Measurements from ENCODE around the gene CBARP. TPM values are rescaled to one million over a fixed set of nuclear protein-coding genes. Genes with fewer than 3 reads are reported as not detected.

Gene CBARP
- total and polyA plus RNA-seq, 11 donors, result 0.60 to 2.2 (median 1.6) TPM

GRCh38 chr19:1220976-1221903 lies 16.6 kb downstream of the CBARP start:
- TF ChIP-seq, protein P1, sequence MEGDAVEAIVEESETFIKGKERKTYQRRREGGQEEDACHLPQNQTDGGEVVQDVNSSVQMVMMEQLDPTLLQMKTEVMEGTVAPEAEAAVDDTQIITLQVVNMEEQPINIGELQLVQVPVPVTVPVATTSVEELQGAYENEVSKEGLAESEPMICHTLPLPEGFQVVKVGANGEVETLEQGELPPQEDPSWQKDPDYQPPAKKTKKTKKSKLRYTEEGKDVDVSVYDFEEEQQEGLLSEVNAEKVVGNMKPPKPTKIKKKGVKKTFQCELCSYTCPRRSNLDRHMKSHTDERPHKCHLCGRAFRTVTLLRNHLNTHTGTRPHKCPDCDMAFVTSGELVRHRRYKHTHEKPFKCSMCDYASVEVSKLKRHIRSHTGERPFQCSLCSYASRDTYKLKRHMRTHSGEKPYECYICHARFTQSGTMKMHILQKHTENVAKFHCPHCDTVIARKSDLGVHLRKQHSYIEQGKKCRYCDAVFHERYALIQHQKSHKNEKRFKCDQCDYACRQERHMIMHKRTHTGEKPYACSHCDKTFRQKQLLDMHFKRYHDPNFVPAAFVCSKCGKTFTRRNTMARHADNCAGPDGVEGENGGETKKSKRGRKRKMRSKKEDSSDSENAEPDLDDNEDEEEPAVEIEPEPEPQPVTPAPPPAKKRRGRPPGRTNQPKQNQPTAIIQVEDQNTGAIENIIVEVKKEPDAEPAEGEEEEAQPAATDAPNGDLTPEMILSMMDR (IDR thresholded peaks at IDR 0.05), result peak; percentile 54 to 85 (median 72)
- TF ChIP-seq POLR2A (IDR thresholded peaks at IDR 0.05), result no peak
- DNase-seq, result peak; percentile 73 to 88 (median 84)
- Histone ChIP-seq H3K27me3 (no peaks in the 10 kb centered on the region), H3K27ac (peak overlapping the region in 9 of 12 donors; percentile 18 to 70 (median 35)), H3K4me3 (no peak overlapping the region), H3K9me3 (no peaks in the 10 kb centered on the region), H3K36me3 (peaks cover 0 to 63% (median 56%) of the 10 kb centered on the region in 9 donors), H3K4me1 (peaks cover 6 to 69% (median 50%) of the 10 kb centered on the region in 12 donors)
- WGBS, 4 donors, result 62 to 65% (median 64%) methylated on average over 30 to 38 of the region's 38 CpGs
- intact Hi-C loops (cut with DNase I), result loop anchor here in 2 of 10 donors (1.0 to 2.0 kb wide), 2 partner anchors 19 to 20 kb away; partner anchors contain the start of gene ATP5F1D (in 1 of the 2)
- ATAC-seq, result peak; percentile 62 to 74 (median 66)

DNA sequence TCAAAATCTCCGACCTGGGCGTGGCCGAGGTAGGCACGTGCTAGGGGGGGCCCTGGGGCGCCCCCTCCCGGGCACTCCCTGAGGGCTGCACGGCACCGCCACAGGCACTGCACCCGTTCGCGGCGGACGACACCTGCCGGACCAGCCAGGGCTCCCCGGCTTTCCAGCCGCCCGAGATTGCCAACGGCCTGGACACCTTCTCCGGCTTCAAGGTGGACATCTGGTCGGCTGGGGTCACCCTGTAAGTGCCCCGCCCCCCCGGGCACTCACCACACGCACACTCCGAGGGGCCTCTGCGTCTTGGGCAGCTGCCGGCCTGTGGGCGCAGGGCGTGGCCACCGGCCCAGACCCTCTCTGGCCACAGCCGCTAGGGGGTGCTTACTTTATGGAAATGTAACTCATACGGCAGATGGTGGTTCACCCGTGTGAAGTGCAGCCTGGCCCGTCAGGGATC lies 17.3 kb downstream of the CBARP start:
- TF ChIP-seq, protein P1 (IDR thresholded peaks at IDR 0.05), result peak in 1 of 12 donors; percentile 11
- no peak for TF ChIP-seq POLR2A (IDR thresholded peaks at IDR 0.05)
- intact Hi-C loops (cut with DNase I), result loop anchor here in 1 of 10 donors (2.0 kb wide), 1 partner anchor 20 kb away; the partner anchor contains the start of gene ATP5F1D
- Histone ChIP-seq H3K4me3 (no peak overlapping the region), H3K27ac (peak overlapping the region in 4 of 12 donors; percentile 18 to 96 (median 40)), H3K36me3 (peaks cover 0 to 56% (median 51%) of the 10 kb centered on the region in 9 donors), H3K9me3 (no peaks in the 10 kb centered on the region), H3K27me3 (no peaks in the 10 kb centered on the region), H3K4me1 (peaks cover 13 to 77% (median 57%) of the 10 kb centered on the region in 12 donors)
- ATAC-seq (no peak), DNase-seq (peak in 1 of 5 donors; percentile 53)
- WGBS, 4 donors, result 81 to 87% (median 86%) methylated on average over 17 to 33 of the region's 33 CpGs

DNA sequence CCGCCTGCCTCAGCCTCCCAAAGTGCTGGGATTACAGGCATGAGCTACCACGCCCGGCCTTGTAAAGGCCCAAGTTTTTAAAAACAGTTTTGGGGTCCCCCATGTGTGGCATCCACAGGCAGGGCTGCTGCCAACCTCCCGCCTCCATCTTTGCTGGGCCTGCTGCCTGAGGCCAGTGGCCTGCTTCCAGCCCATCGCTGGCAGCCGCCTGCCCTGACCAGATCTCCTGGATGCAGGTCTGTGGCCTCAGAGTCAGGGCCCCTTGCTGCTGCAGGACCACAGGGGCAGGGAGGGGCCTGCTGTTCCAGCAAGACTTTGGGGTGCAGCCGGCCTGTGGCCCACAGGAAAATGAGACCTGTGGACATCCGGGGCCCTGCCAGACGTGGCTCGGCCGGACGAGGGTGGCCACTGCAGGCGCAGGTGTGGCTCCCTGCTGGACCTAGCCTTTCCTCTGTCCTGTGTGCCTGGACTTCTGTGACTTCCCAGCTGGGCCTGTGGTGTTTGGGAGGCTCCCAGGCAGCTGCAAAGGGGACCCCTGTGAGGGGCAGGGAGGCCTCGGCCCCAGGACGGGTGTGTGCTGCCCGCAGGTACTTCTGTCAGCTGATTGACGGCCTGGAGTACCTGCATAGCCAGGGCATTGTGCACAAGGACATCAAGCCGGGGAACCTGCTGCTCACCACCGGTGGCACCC lies 17.9 kb downstream of the CBARP start:
- ATAC-seq (no peak), DNase-seq (peak in 1 of 5 donors; percentile 57)
- TF ChIP-seq POLR2A (IDR thresholded peaks at IDR 0.05), result no peak
- TF ChIP-seq, protein P1 (IDR thresholded peaks at IDR 0.05), result no peak
- Histone ChIP-seq H3K9me3 (no peaks in the 10 kb centered on the region), H3K36me3 (peaks cover 0 to 52% (median 45%) of the 10 kb centered on the region in 9 donors), H3K4me3 (no peak overlapping the region), H3K27me3 (no peaks in the 10 kb centered on the region), H3K27ac (peak overlapping the region in 6 of 12 donors; percentile 18 to 96 (median 64)), H3K4me1 (peaks cover 13 to 82% (median 62%) of the 10 kb centered on the region in 12 donors)
- WGBS, 4 donors, result 87 to 94% (median 89%) methylated on average over 16 to 19 of the region's 19 CpGs
- intact Hi-C loops (cut with DNase I), result loop anchor here in 2 of 10 donors (2.0 kb wide), 1 partner anchor 21 kb away; the partner anchor contains the start of gene ATP5F1D (in 2 of the 2)
